IMR-90 (cell line): Measurements from ENCODE around the gene PID1. TPM values are rescaled to one million over a fixed set of nuclear protein-coding genes. Genes with fewer than 3 reads are reported as not detected.

Experiments used
- ATAC-seq: fragments of 200-7000 bp; cut with Tn5 transposase; 2 replicates; pipeline ENCODE4 v1.9.1; 2020; ENCODE audit warnings: low read depth, mild to moderate bottlenecking, moderate library complexity
- BruUV-seq: library from RNA; stranded (reverse); fragments of 400-500 nt; replicated peaks from 2 replicates; lab custom pipeline; 2021; lab: Mats Ljungman, UMichigan
- CTCF ChIA-PET: fragments of 300-600 bp; formaldehyde crosslinking; extraction: SDS; loops from one replicate; lab custom pipeline; 2021; ENCODE audit warnings: antibody characterized with exemption; lab: Yijun Ruan, JAX
- POLR2A ChIA-PET: fragments of 300-600 bp; sonication (Branson Sonifier 250); formaldehyde crosslinking; loops from one replicate; lab custom pipeline; 2022; ENCODE audit warnings: antibody characterized with exemption; ENCODE audit not compliant: unreplicated experiment; lab: Charles Lee
- DNase-seq: peaks from one replicate; pipeline ENCODE4 v3.0.0; 2013
- H2AFZ ChIP-seq: replicated peaks from 2 replicates; pipeline ENCODE3; 2013; ENCODE audit warnings: low read length, mild to moderate bottlenecking; ENCODE audit not compliant: poor library complexity
- H2AK5ac ChIP-seq: 2 replicates; pipeline ENCODE4 v1.6.1; 2013; ENCODE audit warnings: low read depth, low read length, inconsistent platforms
- H2AK9ac ChIP-seq: replicated peaks from 2 replicates; pipeline ENCODE3; 2013; ENCODE audit warnings: mild to moderate bottlenecking, low read depth, low read length, moderate library complexity; ENCODE audit not compliant: poor library complexity
- H2BK120ac ChIP-seq: 2 replicates; pipeline ENCODE4 v1.6.1; 2013; ENCODE audit warnings: low read depth, low read length, inconsistent platforms
- H2BK15ac ChIP-seq: 3 replicates; pipeline ENCODE4 v1.6.1; 2013; ENCODE audit warnings: low read depth, low read length, inconsistent platforms
- H2BK20ac ChIP-seq: 2 replicates; pipeline ENCODE4 v1.6.1; 2013; ENCODE audit warnings: low read depth, mild to moderate bottlenecking, inconsistent platforms, low read length, moderate library complexity
- H2BK5ac ChIP-seq: 2 replicates; pipeline ENCODE4 v1.6.1; 2013; ENCODE audit warnings: mild to moderate bottlenecking, low read depth, low read length, inconsistent platforms; ENCODE audit not compliant: poor library complexity, severe bottlenecking
- H3K14ac ChIP-seq: replicated peaks from 2 replicates; pipeline ENCODE4 v1.6.1; 2013; ENCODE audit warnings: low read depth, low read length, inconsistent platforms
- H3K18ac ChIP-seq: 2 replicates; pipeline ENCODE4 v1.6.1; 2013; ENCODE audit warnings: low read depth, low read length, control low read depth
- H3K23ac ChIP-seq: 2 replicates; pipeline ENCODE4 v1.6.1; 2013; ENCODE audit warnings: low read depth, low read length, inconsistent platforms
- H3K27ac ChIP-seq: 2 replicates; pipeline ENCODE4 v1.5.1; 2013; ENCODE audit warnings: mild to moderate bottlenecking, control low read depth, low read length; ENCODE audit not compliant: insufficient read depth
- H3K27me3 ChIP-seq: 2 replicates; pipeline ENCODE4 v1.6.1; 2013; ENCODE audit warnings: low read length; ENCODE audit not compliant: control insufficient read depth, insufficient read depth
- H3K36me3 ChIP-seq: 2 replicates; pipeline ENCODE4 v1.6.1; 2013; ENCODE audit warnings: low read length, mixed read lengths; ENCODE audit not compliant: control insufficient read depth, insufficient read depth
- H3K4ac ChIP-seq: 2 replicates; pipeline ENCODE4 v1.6.1; 2013; ENCODE audit warnings: low read depth, low read length, inconsistent platforms
- H3K4me1 ChIP-seq: 2 replicates; pipeline ENCODE4 v1.6.1; 2013; ENCODE audit warnings: low read length, mixed read lengths; ENCODE audit not compliant: control insufficient read depth, insufficient read depth
- H3K4me2 ChIP-seq: 2 replicates; pipeline ENCODE4 v1.6.1; 2013; ENCODE audit warnings: low read depth, mild to moderate bottlenecking, control low read depth, low read length, moderate library complexity
- H3K4me3 ChIP-seq: 2 replicates; pipeline ENCODE4 v1.5.1; 2013; ENCODE audit warnings: low read depth, mild to moderate bottlenecking, control low read depth, low read length, moderate library complexity; ENCODE audit not compliant: insufficient read depth
- H3K56ac ChIP-seq: 2 replicates; pipeline ENCODE4 v1.6.1; 2013; ENCODE audit warnings: low read length, inconsistent platforms; ENCODE audit not compliant: insufficient read depth; ENCODE audit errors: extremely low read depth
- H3K79me1 ChIP-seq, 2 experiments: 2 replicates each; pipeline ENCODE4 v1.6.1; 2013; ENCODE audit warnings: low read length in 2 of 2, inconsistent platforms in 1 of 2, low read depth in 1 of 2
- H3K9ac ChIP-seq: 2 replicates; pipeline ENCODE4 v1.6.1; 2013; ENCODE audit warnings: low read depth, low read length, control low read depth
- H3K9me1 ChIP-seq: 2 replicates; pipeline ENCODE4 v1.6.1; 2013; ENCODE audit warnings: low read length, inconsistent platforms; ENCODE audit not compliant: insufficient read depth
- H3K9me3 ChIP-seq: 2 replicates; pipeline ENCODE4 v1.6.1; 2013; ENCODE audit warnings: low read length; ENCODE audit not compliant: control insufficient read depth, insufficient read depth
- H4K20me1 ChIP-seq: 2 replicates; pipeline ENCODE4 v1.6.1; 2013; ENCODE audit warnings: low read length, inconsistent platforms; ENCODE audit not compliant: insufficient read depth
- H4K5ac ChIP-seq: 2 replicates; pipeline ENCODE4 v1.6.1; 2013; ENCODE audit warnings: mild to moderate bottlenecking, low read depth, low read length, control low read depth
- H4K8ac ChIP-seq, 2 experiments: 2 replicates each; pipeline ENCODE4 v1.6.1; 2013; ENCODE audit warnings: low read depth in 2 of 2, low read length in 2 of 2, control low read depth in 1 of 2, inconsistent platforms in 1 of 2
- H4K91ac ChIP-seq: 2 replicates; pipeline ENCODE4 v1.6.1; 2013; ENCODE audit warnings: low read depth, low read length, inconsistent platforms; ENCODE audit not compliant: insufficient read depth
- BHLHE40 ChIP-seq: fragments of 150-350 bp; IDR thresholded peaks from 2 replicates; pipeline ENCODE4 v1.6.1; 2016; ENCODE audit warnings: mild to moderate bottlenecking, low read depth, low read length
- CEBPB ChIP-seq: IDR thresholded peaks from 2 replicates; pipeline ENCODE4 v1.6.1; 2012; ENCODE audit warnings: low read depth, low read length, improper control_type of control experiment
- CHD1 ChIP-seq: IDR thresholded peaks from 2 replicates; pipeline ENCODE4 v1.6.1; 2012; ENCODE audit warnings: low read depth, low read length, improper control_type of control experiment
- ELK1 ChIP-seq: fragments of 150-350 bp; IDR thresholded peaks from 2 replicates; pipeline ENCODE4 v1.6.1; 2016; ENCODE audit warnings: low read depth, mild to moderate bottlenecking, low read length, moderate library complexity, borderline replicate concordance
- FOS ChIP-seq: fragments of 150-350 bp; IDR thresholded peaks from 2 replicates; pipeline ENCODE4 v1.6.1; 2016; ENCODE audit warnings: low read depth, low read length
- MAFK ChIP-seq: IDR thresholded peaks from 2 replicates; pipeline ENCODE4 v1.6.1; 2012; ENCODE audit warnings: low read depth, low read length, improper control_type of control experiment
- MAZ ChIP-seq: IDR thresholded peaks from 2 replicates; pipeline ENCODE4 v1.6.1; 2012; ENCODE audit warnings: low read depth, mild to moderate bottlenecking, low read length, improper control_type of control experiment, moderate library complexity, borderline replicate concordance
- MXI1 ChIP-seq: IDR thresholded peaks from 2 replicates; pipeline ENCODE4 v1.6.1; 2012; ENCODE audit warnings: low read depth, mild to moderate bottlenecking, low read length, moderate library complexity, borderline replicate concordance
- NFE2L2 ChIP-seq: fragments of 150-350 bp; IDR thresholded peaks from 2 replicates; pipeline ENCODE4 v1.6.1; 2016; ENCODE audit warnings: low read depth, mild to moderate bottlenecking, low read length
- POLR2A ChIP-seq: IDR thresholded peaks from 2 replicates; pipeline ENCODE4 v1.6.1; 2012; ENCODE audit warnings: mild to moderate bottlenecking, low read depth, low read length
- RAD21 ChIP-seq: IDR thresholded peaks from 2 replicates; pipeline ENCODE4 v1.6.1; 2012; ENCODE audit warnings: low read length, improper control_type of control experiment
- RCOR1 ChIP-seq: IDR thresholded peaks from 2 replicates; pipeline ENCODE4 v1.6.1; 2012; ENCODE audit warnings: mild to moderate bottlenecking, low read length, improper control_type of control experiment; ENCODE audit not compliant: insufficient replicate concordance
- RFX5 ChIP-seq: IDR thresholded peaks from 2 replicates; pipeline ENCODE4 v1.8.0; 2012; ENCODE audit warnings: low read depth, mild to moderate bottlenecking, low read length, moderate library complexity
- SMC3 ChIP-seq: fragments of 150-350 bp; IDR thresholded peaks from 2 replicates; pipeline ENCODE4 v1.6.1; 2016; ENCODE audit warnings: low read depth, mild to moderate bottlenecking, antibody characterized with exemption, low read length, moderate library complexity
- USF2 ChIP-seq: fragments of 150-350 bp; IDR thresholded peaks from 2 replicates; pipeline ENCODE4 v1.6.1; 2017; ENCODE audit warnings: mild to moderate bottlenecking, antibody characterized with exemption, low read length, low read depth
- WGBS, 2 experiments: methylation state at CpG; one replicate each; pipeline versions ENCODE4 v1.1.5 to v1.1.7; 2013; ENCODE audit warnings: missing lambda C conversion rate in 2 of 2; ENCODE audit not compliant: insufficient read length in 1 of 2; ENCODE audit errors: extremely low coverage in 2 of 2; 5-methylcytosine and 5-hydroxymethylcytosine counted together
- dilution Hi-C: fragments of 300-500 bp; cut with HindIII; formaldehyde crosslinking; loops from one replicate; pipeline ENCODE4 v1.14.3; 2018; ENCODE audit warnings: low sequenced_read_pairs; ENCODE audit not compliant: unreplicated experiment
- in situ Hi-C: fragments of 300-500 bp; cut with MboI; formaldehyde crosslinking; loops from 3 replicates; pipeline ENCODE4 v1.14.3; 2019; ENCODE audit warnings: low sequenced_read_pairs, inconsistent platforms, mixed read lengths
- intact Hi-C: fragments of 100-400 bp; cut with micrococcal nuclease; formaldehyde crosslinking; loops from 2 replicates; pipeline ENCODE4 v1.10.0; 2022
- polyA plus RNA-seq, 3 experiments: library from polyadenylated mRNA; depleted of rRNA; stranded (reverse); fragments of >200 nt; gene quantifications; 2 replicates each; pipeline ENCODE4 v1.2.3, GENCODE V29; 2012; ENCODE audit warnings: low replicate concordance in 1 of 3
- total RNA-seq: library from RNA; depleted of rRNA; stranded (reverse); fragments of >200 nt; gene quantifications from 2 replicates; pipeline ENCODE4 v1.2.3, GENCODE V29; 2012
- TF ChIP-seq, protein P1 (sequence below): conservative IDR thresholded peaks from 2 replicates; pipeline ENCODE4 v1.5.1; 2012; ENCODE audit warnings: mild to moderate bottlenecking, low read depth, low read length, improper control_type of control experiment

The PID1 gene
- total and polyA plus RNA-seq, 2 of the 4 experiments (the other 2 are of a cell fraction) = 0.90 to 1.9 TPM

GRCh38 chr2:229044581-229044980 is 226.5 kb downstream of the PID1 start:
- H3K18ac ChIP-seq = no peak overlapping the region
- TF ChIP-seq USF2 (no peak), ELK1 (no peak), NFE2L2 (no peak), RFX5 (no peak), RCOR1 (no peak), FOS (no peak), CEBPB (no peak), CHD1 (no peak), MXI1 (no peak), SMC3 (no peak), MAFK (no peak), RAD21 (no peak), BHLHE40 (no peak), MAZ (no peak), POLR2A (no peak)
- TF ChIP-seq, protein P1, sequence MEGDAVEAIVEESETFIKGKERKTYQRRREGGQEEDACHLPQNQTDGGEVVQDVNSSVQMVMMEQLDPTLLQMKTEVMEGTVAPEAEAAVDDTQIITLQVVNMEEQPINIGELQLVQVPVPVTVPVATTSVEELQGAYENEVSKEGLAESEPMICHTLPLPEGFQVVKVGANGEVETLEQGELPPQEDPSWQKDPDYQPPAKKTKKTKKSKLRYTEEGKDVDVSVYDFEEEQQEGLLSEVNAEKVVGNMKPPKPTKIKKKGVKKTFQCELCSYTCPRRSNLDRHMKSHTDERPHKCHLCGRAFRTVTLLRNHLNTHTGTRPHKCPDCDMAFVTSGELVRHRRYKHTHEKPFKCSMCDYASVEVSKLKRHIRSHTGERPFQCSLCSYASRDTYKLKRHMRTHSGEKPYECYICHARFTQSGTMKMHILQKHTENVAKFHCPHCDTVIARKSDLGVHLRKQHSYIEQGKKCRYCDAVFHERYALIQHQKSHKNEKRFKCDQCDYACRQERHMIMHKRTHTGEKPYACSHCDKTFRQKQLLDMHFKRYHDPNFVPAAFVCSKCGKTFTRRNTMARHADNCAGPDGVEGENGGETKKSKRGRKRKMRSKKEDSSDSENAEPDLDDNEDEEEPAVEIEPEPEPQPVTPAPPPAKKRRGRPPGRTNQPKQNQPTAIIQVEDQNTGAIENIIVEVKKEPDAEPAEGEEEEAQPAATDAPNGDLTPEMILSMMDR = no peak
- ATAC-seq (no peak), DNase-seq (no peak)
- H3K4ac ChIP-seq = no peak overlapping the region
- BruUV-seq = no TSS peak
- ChIA-PET POLR2A (no interaction called here), CTCF (no interaction called here)
- no peak overlapping the region for H3K23ac ChIP-seq
- H2BK120ac ChIP-seq = no peak overlapping the region
- H4K20me1 ChIP-seq = no peaks in the 10 kb centered on the region
- no peaks in the 10 kb centered on the region for H3K36me3 ChIP-seq
- H3K27me3 ChIP-seq = no peaks in the 10 kb centered on the region
- H3K4me2 ChIP-seq = no peak overlapping the region
- no peak overlapping the region for H4K91ac ChIP-seq
- no CpG with 5 or more reads among the region's 4 CpGs for WGBS, 2 experiments
- no peak overlapping the region for H2AFZ ChIP-seq
- no peak overlapping the region for H2AK9ac ChIP-seq
- no peaks in the 10 kb centered on the region for H3K4me1 ChIP-seq
- H3K9me3 ChIP-seq = peaks cover 8% of the 10 kb centered on the region
- no peak overlapping the region for H3K14ac ChIP-seq
- no peak overlapping the region for H2BK15ac ChIP-seq
- no peak overlapping the region for H2AK5ac ChIP-seq
- no peaks in the 10 kb centered on the region for H3K79me1 ChIP-seq
- H3K9ac ChIP-seq = no peak overlapping the region
- H3K27ac ChIP-seq = no peak overlapping the region
- no peak overlapping the region for H2BK20ac ChIP-seq
- H3K4me3 ChIP-seq = no peak overlapping the region
- no peaks in the 10 kb centered on the region for H3K9me1 ChIP-seq
- H2BK5ac ChIP-seq = no peak overlapping the region
- no peak overlapping the region for H4K8ac ChIP-seq
- dilution Hi-C loops = no loop called here
- intact Hi-C loops = no loop called here
- no peak overlapping the region for H3K56ac ChIP-seq
- no peak overlapping the region for H4K5ac ChIP-seq
- in situ Hi-C loops = no loop called here
